HT-29 (cell line): Measurements from ENCODE around the gene DYNLT5. TPM values are rescaled to one million over a fixed set of nuclear protein-coding genes. Genes with fewer than 3 reads are reported as not detected.
"Not testable (repeated sequence)": the region's sequence is repeated elsewhere in the genome, so short reads cannot be mapped to it uniquely, and the experiment has no call there.

ENCODE experiments used
- DNase-seq: peaks from one replicate; pipeline ENCODE4 v3.0.0-alpha.2; 2015; ENCODE audit warnings: low spot score
- total RNA-seq: library from RNA; depleted of rRNA; stranded (reverse); fragments of >200 nt; shearing (Covaris generic); gene quantifications from 2 replicates; pipeline ENCODE4 v1.2.3, GENCODE V29; 2014

Gene DYNLT5
- total RNA-seq, 1 experiment from 2014 or later, result not detected

GRCh38 chr1:66750577-66750976 lies 1.7 kb upstream of the DYNLT5 start:
- DNase-seq, result no peak

GRCh38 chr1:66751160-66751559 lies 1.1 kb upstream of the DYNLT5 start:
- DNase-seq, result no peak

GRCh38 chr1:66752671-66753371 lies 562 bp downstream of the DYNLT5 start:
- no peak for DNase-seq

GRCh38 chr1:66757722-66758240 lies 5.5 kb downstream of the DYNLT5 start:
- DNase-seq, result no peak

GRCh38 chr1:66758241-66758755 lies 6.0 kb downstream of the DYNLT5 start:
- DNase-seq, result no peak

GRCh38 chr1:66760506-66760905 lies 8.2 kb downstream of the DYNLT5 start:
- DNase-seq, result no peak

GRCh38 chr1:66761221-66761620 lies 9.0 kb downstream of the DYNLT5 start:
- no peak for DNase-seq

- peak; percentile 66 for DNase-seq
These were observed 12.8 kb downstream of the DYNLT5 start for GRCh38 chr1:66764994-66765578.

GRCh38 chr1:66767626-66768025 lies 15.4 kb downstream of the DYNLT5 start:
- no peak for DNase-seq

GRCh38 chr1:66768965-66769364 lies 16.7 kb downstream of the DYNLT5 start:
- no peak for DNase-seq

GRCh38 chr1:66769512-66770229 lies 17.4 kb downstream of the DYNLT5 start:
- DNase-seq, result no peak

GRCh38 chr1:66770240-66770639 lies 18.0 kb downstream of the DYNLT5 start:
- DNase-seq, result no peak

GRCh38 chr1:66770694-66771093 lies 18.4 kb downstream of the DYNLT5 start:
- DNase-seq, result no peak

GRCh38 chr1:66773227-66773626 lies 21.0 kb downstream of the DYNLT5 start:
- no peak for DNase-seq

GRCh38 chr1:66774438-66774837 lies 22.2 kb downstream of the DYNLT5 start:
- DNase-seq, result no peak

- no peak for DNase-seq
These were observed 23.4 kb downstream of the DYNLT5 start for GRCh38 chr1:66775646-66776045.

GRCh38 chr1:66777831-66778230 lies 25.6 kb downstream of the DYNLT5 start:
- no peak for DNase-seq

- DNase-seq, result no peak
These were observed 26.0 kb downstream of the DYNLT5 start for GRCh38 chr1:66778266-66778665.

GRCh38 chr1:66778969-66779368 lies 26.7 kb downstream of the DYNLT5 start:
- no peak for DNase-seq

GRCh38 chr1:66779475-66780078 lies 27.3 kb downstream of the DYNLT5 start:
- DNase-seq, result no peak

- not testable (repeated sequence) for DNase-seq
These were observed 33.5 kb downstream of the DYNLT5 start for GRCh38 chr1:66785800-66786199.

- DNase-seq, result no peak
These were observed 35.4 kb downstream of the DYNLT5 start for GRCh38 chr1:66787641-66788040.
